GM21737 (cell line): ENCODE measurements around the gene ZNF268.
A peak's percentile ranks its signal among the peaks of the same experiment; 100 is the strongest.

Source experiments
- ATAC-seq: cut with Tn5 transposase; IDR thresholded peaks from one replicate; pipeline ENCODE4 v1.9.1; 2021; ENCODE audit warnings: mild to moderate bottlenecking, moderate library complexity; ENCODE audit not compliant: unreplicated experiment

Gene ZNF268

DNA sequence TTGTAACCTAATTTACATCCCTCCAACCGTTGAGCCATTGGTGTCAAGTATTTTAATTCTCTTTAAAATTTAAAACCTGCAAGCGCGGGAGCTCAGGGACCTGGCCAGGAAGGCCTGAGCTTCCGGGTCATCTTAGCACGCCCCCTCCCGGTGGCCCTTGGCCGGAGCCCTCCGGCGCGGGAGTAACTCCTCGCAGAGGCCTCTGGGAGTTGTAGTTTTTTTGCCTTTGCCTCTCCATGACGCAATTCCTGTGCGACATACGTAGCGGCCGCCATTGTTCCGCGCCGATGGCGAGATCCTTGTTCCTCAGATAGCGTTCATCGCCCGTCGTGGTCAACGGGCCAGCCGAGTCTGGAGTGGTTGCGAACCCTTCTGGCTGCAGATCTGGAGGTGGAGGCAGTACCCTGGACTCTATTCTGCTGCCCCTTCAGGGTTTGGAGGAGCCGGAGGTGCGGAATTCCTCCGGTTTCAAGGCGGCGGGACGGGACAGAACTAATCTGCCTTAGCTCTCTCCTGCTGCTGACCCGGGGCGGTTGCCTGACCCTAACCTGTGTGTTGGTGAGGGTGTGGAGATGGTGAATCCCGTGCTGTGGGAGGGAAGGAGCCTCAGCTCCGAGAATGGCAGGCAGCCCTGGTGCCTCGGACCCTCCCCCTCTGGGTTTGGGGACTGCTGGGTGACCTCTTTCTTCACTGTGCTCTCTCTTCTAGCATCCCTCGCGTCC lies at the start of gene ZNF268:
Gene ZNF268 (plus strand): TSS at position 258 of the 722 bp plus-strand sequence. CDS start 503 bp downstream, outside the sequence.
- ATAC-seq: peak; percentile 85

DNA sequence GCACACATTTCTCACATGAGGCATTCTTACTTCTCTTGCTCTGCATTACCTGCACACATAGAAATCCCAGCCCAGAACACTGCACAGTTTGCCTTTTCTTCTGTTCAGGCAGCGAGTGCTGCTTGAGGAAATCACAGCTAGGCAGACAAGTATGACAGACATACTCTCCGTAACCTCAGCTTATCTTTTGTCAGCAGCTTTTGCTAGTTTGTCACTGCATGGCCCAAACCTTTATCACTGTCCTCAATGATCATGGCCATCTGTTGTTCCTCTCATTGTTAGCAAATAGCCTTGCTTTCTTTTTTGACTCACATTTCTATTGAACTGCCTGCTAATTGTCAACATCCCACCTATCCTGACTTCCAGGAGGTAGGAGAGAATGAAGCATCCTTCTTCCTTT lies 45.5 kb upstream of the ZNF268 start:
- no peak for ATAC-seq

DNA sequence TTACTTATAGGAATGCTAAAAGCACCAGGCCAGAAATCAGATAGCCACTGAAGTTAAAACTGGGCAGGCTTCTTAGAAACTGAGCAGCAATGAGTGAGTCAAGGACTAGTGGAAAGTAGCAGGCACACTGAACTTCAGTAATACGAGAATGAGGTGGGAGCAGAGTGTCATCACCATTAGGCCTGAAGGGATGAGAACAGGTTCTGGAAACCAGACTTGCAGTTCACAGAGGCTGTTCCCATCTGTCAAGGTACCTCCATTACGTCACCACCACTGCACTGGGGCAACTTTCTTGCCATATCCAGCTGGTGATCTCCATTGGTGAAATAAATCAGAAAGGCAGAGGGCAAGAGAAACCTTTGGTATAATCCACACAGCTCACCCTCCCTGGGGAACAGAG lies 35.3 kb upstream of the ZNF268 start:
- ATAC-seq: no peak

DNA sequence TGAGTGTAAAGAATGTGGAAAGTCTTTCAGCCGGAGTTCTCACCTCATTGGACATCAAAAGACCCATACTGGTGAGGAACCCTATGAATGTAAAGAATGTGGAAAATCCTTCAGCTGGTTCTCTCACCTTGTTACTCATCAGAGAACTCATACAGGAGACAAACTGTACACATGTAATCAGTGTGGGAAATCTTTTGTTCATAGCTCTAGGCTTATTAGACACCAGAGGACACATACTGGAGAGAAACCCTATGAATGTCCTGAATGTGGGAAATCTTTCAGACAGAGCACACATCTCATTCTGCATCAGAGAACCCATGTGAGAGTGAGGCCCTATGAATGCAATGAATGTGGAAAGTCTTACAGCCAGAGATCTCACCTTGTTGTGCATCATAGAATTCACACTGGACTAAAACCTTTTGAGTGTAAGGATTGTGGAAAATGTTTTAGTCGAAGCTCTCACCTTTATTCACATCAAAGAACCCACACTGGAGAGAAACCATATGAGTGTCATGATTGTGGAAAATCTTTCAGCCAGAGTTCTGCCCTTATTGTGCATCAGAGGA lies 25.1 kb upstream of the ZNF268 start:
- ATAC-seq: no peak

DNA sequence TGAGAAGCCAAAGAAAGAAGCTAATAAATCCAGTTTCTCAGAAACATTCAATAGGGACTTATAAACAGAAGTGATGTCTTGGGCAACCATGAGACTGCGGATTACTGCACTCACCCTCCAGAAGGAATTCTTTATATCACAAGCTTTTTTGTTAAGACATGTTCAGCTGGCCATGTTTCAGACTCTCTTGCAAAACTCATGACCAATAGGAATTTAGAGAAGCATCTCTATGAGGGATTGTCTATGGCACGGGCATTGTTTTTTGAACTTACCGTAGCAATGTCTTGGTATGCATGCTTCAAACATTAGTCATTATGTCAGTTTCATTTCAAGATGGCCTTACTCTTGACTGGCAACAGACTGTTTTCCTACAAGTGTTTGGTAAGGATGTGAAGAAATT lies 15.5 kb upstream of the ZNF268 start:
- no peak for ATAC-seq

DNA sequence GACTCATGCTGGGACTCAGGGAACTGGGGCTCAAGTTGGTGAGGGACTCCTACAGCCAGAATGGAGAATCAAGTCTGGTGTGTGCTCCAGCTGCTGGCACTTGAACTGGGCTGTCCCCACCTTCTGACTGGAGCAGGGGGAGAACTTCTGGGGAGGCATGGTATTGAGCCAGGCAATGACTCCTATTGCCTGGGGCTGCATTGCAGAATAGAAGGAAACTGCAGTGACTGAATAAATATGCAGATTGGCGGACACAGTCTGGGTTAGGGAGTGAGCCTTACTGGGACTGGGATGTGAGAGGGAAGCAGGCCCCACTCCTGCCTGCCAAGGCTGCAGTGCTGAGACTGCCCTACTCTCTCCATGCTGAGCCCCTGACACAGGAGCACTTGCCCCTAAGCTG lies 8.8 kb upstream of the ZNF268 start:
- ATAC-seq: no peak

DNA sequence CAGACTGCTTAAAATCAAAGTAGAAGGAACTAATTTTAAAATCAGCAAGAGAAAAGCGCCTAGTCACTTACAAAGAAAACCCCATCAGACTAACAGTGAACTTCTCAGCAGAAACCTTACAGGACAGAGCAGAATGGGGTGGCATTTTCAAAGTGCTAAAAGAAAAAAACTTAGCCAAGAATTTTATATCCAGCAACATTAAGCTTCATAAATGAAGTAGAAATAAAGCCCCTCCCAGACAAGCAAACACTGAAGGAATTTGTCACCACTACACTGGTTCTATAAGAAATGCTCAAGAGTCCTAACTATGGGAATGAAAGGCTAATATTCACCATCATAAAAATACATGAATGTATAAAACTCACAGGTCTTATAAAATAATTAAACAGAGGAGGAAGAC lies 6.4 kb upstream of the ZNF268 start:
- no peak for ATAC-seq

DNA sequence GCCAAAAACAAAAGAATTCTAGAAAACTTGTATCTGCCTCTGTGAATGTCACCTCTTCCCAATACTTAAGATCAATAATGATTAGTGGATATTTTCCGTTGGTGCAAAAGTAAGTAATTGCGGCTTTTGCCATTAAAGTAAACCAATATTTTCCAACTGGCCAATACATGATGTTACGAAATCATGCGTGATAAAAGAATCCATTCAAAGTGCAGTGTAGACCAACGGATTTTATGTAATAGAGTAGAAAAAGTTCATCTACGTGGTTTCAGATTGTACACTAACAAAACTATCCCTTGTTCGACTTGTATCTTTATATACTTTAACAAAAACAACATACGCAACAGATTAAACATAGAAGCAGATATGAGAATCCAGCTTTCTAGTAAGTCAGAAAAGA lies 626 bp upstream of the ZNF268 start:
- ATAC-seq: no peak

DNA sequence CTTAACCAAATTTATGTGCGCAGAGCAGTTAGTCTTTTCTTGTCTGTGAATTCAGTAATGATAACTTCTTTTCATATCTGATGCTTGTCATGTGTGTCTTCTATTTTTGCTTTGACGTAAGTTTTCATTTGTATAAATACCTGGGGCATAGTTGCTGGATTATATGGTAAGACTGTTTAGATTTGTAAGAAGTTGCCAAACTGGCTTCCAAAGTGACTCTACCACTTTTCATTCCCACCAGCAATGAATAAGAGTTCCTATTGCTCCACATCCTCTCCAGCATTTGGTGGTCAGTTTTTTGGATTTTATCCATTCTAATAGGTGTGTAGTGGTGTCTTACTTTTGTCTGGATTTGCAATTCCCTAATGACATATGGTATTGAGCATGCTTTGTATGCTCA lies 8.9 kb downstream of the ZNF268 start:
- ATAC-seq: no peak

DNA sequence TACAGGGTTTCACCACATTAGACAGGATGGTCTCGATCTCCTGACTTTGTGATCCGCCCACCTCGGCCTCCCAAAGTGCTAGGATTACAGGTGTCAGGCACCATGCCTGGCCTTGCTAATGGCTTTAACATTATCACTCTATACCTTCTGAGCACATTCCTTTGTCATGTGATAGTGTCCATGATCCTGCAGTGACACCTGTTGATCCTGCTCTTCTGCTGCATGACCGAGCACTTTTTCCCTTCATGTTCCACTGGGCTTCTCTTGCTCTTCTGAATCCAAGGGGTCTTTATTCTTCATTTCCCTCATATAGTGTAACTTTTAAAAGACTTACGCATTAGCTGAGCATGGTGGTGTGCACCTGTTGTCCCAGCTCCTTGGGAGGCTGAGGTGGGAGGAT lies 11.6 kb downstream of the ZNF268 start:
- ATAC-seq: no peak

DNA sequence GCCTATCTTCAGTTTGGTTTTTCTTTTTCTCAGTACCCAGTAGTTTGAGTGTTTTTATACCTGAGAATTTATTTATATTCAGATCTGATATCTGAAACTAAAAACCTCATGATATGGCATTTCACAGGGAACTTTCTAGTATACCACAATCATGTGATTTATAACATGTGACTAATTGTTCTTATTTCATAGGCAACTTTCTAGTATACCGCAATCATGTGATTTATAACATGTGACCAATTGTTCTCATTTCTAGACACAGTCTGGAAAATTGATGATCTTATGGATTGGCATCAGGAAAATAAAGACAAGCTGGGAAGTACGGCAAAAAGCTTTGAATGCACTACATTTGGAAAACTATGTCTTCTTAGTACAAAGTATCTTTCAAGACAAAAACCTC lies 20.6 kb downstream of the ZNF268 start:
- no peak for ATAC-seq

DNA sequence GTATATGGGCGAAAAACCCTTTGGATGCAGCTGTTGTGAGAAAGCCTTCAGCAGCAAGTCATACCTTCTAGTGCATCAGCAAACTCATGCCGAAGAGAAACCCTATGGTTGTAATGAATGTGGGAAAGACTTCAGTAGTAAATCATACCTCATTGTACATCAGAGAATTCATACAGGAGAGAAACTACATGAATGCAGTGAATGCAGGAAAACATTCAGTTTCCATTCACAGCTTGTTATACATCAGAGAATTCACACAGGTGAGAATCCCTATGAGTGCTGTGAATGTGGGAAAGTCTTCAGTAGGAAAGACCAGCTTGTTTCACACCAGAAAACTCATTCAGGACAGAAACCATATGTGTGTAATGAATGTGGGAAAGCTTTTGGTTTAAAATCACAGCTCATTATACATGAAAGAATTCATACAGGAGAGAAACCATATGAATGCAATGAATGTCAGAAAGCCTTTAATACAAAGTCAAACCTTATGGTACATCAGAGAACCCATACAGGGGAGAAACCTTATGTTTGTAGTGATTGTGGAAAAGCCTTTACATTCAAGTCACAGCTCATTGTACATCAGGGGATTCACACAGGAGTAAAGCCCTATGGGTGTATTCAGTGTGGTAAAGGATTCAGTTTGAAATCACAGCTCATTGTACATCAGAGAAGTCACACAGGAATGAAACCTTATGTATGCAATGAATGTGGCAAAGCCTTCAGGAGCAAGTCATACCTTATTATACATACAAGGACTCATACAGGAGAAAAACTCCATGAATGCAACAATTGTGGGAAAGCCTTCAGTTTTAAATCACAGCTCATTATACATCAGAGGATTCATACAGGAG lies 21.4 kb downstream of the ZNF268 start:
- ATAC-seq: no peak

DNA sequence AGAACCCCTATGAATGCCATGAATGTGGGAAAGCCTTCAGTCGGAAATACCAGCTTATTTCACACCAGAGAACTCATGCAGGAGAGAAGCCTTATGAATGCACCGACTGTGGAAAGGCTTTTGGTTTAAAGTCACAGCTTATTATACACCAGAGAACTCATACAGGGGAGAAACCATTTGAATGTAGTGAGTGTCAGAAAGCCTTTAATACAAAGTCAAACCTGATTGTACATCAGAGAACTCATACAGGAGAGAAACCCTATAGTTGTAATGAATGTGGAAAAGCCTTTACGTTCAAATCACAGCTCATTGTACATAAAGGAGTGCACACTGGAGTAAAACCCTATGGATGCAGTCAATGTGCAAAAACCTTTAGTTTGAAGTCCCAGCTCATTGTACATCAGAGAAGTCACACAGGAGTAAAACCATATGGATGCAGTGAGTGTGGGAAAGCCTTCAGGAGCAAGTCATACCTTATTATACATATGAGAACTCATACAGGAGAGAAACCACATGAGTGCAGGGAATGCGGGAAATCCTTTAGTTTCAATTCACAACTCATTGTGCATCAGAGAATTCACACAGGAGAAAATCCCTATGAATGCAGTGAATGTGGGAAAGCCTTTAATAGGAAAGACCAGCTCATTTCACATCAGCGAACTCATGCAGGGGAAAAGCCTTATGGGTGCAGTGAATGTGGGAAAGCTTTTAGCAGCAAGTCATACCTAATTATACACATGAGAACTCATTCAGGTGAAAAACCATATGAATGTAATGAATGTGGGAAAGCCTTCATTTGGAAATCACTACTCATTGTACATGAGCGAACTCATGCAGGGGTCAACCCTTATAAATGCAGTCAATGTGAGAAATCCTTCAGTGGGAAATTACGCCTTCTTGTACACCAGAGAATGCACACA lies 22.3 kb downstream of the ZNF268 start:
- ATAC-seq: no peak

DNA sequence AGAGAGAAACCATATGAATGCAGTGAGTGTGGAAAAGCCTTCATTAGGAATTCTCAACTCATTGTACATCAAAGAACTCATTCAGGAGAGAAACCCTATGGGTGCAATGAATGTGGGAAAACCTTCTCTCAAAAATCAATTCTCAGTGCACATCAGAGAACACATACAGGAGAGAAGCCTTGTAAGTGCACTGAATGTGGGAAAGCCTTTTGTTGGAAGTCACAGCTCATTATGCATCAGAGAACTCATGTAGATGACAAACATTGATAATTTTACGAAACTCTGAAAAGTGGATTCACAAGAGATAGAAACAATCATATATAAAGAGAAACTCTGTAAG lies 22.9 kb downstream of the ZNF268 start:
- no peak for ATAC-seq

DNA sequence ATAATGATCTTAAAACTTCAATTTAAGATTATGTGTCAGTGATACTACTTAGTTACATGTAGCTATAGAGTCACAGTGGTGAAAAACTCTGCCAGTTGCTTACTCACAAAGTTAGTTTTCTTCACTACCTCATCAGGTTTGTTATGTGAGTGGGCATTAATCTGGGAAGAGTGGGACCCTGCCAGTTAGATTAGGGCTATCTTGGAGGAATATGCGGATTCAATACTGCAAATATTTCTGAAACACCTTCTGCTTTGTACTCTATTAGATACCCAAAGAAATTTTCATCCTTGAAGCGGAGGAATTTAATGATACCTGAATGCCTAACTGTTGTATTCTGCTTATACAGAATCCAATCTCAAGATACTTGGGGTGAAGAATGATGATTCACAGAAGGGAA lies 25.1 kb downstream of the ZNF268 start:
- ATAC-seq: no peak

DNA sequence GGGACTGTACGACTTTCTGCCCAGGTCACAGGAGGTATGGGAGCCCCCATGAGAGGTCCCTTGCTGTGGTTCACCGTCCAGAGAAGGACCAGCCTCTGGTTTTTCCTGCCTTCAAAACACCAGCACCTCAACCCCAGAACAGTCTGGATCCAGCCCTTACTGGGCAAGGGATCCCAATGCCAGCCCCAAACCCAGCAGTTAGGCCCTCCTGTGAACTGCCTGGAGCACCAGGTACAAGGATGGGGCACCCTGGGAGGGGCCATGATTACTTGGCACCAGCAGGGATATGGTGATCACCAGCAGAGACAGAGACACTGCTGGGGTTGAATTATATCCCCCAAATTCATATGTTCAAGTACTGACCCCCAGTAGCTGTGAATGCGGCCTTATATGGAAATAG lies 34.4 kb downstream of the ZNF268 start:
- ATAC-seq: no peak

DNA sequence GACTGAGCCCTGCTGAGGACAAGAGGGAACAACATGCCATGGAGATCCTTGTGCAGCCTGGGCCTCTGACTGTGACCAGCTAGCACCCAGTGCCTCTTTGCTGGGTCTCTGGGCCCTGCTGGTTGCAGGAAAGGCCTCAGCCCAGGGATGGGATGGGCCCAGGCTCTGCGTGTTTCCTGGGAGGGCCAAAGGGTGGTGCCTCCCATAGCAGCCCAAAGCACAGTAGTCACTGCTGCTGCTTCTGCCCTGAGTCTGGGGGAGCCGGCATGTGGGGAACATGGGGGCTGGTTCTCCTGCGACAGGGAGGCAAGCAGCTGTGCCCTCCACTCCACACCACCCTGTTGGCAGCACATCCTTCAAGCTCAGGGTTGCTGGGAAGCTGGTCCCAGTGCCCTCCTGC lies 35.9 kb downstream of the ZNF268 start:
- no peak for ATAC-seq

DNA sequence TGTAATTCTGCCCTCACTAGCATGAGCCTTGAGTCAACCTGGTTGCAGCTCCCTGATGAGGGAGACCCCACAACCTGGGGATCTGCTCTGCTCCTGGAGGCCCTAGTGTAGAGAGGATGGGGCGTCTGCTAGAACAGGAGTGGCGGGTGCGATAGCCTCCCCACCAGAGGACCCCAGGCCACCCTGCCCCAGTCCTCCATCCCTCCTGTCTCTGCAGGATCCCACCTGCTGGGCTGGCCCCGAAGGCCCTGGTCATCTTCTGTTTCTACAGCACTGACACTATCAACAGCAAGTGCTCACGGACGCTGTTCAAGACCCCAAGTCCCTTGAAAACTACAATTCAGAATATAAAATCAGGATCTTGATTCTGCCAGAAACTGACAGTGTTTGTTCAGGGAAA lies 39.2 kb downstream of the ZNF268 start:
- no peak for ATAC-seq

DNA sequence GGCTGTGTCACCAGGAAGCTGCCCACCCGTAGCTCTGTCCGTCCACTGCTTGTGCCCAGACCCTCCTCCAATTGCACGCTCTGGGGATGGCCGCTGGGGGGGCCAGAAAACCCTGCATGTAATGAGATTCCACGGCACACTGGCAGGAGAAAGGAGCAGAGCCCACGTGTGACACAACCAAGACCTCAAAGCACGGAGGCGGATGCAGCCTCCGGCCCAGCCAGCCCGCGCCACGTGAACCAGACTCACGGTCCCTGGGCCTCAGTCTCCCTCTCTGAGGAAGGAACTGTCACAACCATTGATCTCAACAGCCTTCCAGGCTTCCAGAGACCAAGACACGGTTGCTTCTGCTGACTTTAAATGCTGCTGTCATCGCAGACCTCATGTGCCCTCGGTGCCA lies 39.9 kb downstream of the ZNF268 start:
- ATAC-seq: no peak

DNA sequence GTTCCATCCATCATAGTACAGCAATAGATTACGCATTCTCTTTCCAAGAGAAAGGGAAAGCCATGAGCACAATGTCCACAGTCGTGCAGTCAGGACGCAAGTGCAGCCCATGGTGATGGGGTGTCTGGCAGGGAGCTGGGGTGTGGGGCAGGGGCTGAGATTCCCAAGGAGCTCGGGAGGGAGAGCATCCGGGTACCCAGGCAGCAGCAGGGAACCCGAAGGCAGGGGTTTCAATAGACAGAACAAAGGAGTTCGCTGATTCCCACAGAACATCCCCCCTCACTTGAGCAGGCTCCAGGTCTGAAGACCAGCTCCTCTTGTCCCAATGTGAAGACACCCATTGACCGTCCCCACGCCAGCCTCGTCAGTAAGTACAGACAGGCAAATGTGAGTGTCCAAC lies 40.9 kb downstream of the ZNF268 start:
- ATAC-seq: no peak

DNA sequence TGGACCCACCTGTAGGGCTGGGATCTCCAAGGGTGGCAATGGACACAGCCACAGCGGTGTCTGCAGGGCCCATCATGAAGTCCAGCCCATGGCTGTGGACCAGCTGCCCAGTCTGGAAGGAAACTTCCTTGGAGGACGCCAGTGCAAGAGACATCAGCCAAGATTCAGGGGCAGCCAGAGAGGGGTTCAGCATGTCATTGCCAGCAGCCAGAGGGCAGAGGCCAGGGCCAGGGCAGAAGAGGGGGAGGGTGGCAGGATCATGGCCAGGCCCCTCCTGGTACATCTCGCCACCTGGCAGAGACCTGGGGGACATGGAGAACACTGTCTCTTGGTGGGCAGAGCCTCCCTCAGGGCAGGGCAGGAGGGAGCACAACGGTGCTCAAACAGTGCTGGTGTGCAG lies 44.2 kb downstream of the ZNF268 start:
- ATAC-seq: no peak
